Pancreas (tissue), 10 donors: ENCODE results near the gene MAGI1. TPM values are rescaled to one million over a fixed set of nuclear protein-coding genes. Genes with fewer than 3 reads are reported as not detected.

Experiments used
- ATAC-seq, 4 donors: fragments of 200-7000 bp; cut with Tn5 transposase; one replicate each; pipeline versions ENCODE4 v1.8.0 to v1.9.1; 2020; ENCODE audit warnings: mild to moderate bottlenecking in 4 of 4, moderate library complexity in 4 of 4
- DNase-seq, 6 donors: peaks; one replicate each; pipeline ENCODE4 v3.0.0-alpha.2; 2020
- FAIRE-seq: peaks from 2 replicates; lab custom pipeline; 2012; peaks lifted over from hg19 to GRCh38; lab: Jason Lieb, UNC
- H3K27ac ChIP-seq, 4 donors: fragments of 200-600 bp; sonication (generic); 1 replicate in 3 of 4; 2 replicates in 1 of 4; pipeline versions ENCODE4 v1.5.0 to v1.8.0; 2020
- H3K27me3 ChIP-seq, 4 donors: fragments of 200-600 bp; one replicate each; pipeline ENCODE4 v1.8.0; 2021
- H3K36me3 ChIP-seq, 3 donors: fragments of 200-600 bp; sonication (generic) in 1 of 3; one replicate each; pipeline versions ENCODE4 v1.5.0 to v1.8.0; 2020 to 2021
- H3K4me1 ChIP-seq, 3 donors: fragments of 200-600 bp; one replicate each; pipeline ENCODE4 v1.8.0; 2021
- H3K4me3 ChIP-seq, 4 donors: fragments of 200-600 bp; sonication (generic) in 2 of 4; one replicate each; pipeline versions ENCODE4 v1.5.0 to v1.8.0; 2020 to 2021
- H3K9me3 ChIP-seq, 4 donors: fragments of 200-600 bp; one replicate each; pipeline ENCODE4 v1.8.0; 2021
- WGBS, 2 donors: extraction: QIAGEN DNeasy Blood & Tissue Kit; methylation state at CpG; one replicate each; pipeline ENCODE4 v1.1.7; 2013; 5-methylcytosine and 5-hydroxymethylcytosine counted together
- intact Hi-C, 3 donors: fragments of 100-400 bp; cut with DNase I; formaldehyde crosslinking; loops; one replicate each; pipeline versions ENCODE4 v1.11.1 to v1.14.2; 2022
- polyA plus RNA-seq, 2 donors: library from polyadenylated mRNA; stranded (reverse); fragments of 200-250 nt; gene quantifications; one replicate each; pipeline ENCODE4 v1.2.3, GENCODE V29; 2013
- total RNA-seq, 6 donors: library from RNA; stranded (reverse); fragmentation: NEBNext Ultra II Directional in 4 of 6; extraction: Animal tissue kit (Norgen Biotek cat#: 25700) in 4 of 6; gene quantifications; one replicate each; pipeline versions ENCODE4 v1.2.1 to v1.2.4, GENCODE V29; 2021 to 2023
- TF ChIP-seq, protein P1 (sequence below), 4 donors: fragments of 200-600 bp; sonication (generic) in 3 of 4; IDR thresholded peaks; one replicate each; pipeline versions ENCODE4 v1.5.0 to v1.8.0; 2021; ENCODE audit warnings: antibody characterized with exemption in 4 of 4
- donor health status: healthy with polysubstance abuse.
- donor health status: DM: no; HTN: no; CAD: no; lungs with moderate emphysema.
- donor health status: DM: no; HTN: no; CAD: no.
- donor health status: control.
- donor health status: control.
- donor health status: Bipolar disorder and iron deficiency.
- donor health status: DM: yes; HTN: yes; CAD: no.
- donor health status: DM: no; HTN: no; CAD: no.
- donor health status: DM: no; HTN: no; CAD: no.
- donor health status: DM: yes; HTN: yes; CAD: no.

MAGI1 gene
- total and polyA plus RNA-seq, 8 donors: 19.7 to 45.1 (median 28.0) TPM

DNA sequence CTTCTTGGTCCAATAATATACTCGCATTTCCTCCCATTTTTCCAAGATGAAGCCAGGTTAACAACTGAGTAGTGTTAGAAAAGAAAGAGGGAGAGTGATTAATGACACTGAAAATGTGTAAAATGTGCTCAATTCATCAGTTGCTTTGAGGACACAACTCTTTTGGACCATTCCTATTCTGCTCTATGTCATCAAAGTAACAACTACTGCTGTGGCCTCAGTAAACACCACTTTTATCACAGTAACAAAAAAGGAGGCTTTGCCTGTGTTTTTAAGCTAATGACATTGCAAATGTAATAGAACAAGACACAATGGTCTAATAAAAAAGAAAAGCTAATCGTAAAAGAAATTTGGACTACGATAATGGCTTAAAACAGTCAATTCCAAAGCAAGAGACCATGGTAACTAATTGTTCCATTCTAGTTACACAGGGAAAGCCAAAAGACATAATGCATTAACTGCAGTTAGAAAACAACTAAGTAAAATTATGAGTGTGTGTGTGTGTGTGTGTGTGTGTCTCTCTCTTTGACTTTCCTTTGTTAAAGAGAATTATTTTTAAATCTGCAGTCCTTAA, 221.1 kb downstream of the MAGI1 start:
- intact Hi-C loops: no loop called here
- TF ChIP-seq, protein P1, sequence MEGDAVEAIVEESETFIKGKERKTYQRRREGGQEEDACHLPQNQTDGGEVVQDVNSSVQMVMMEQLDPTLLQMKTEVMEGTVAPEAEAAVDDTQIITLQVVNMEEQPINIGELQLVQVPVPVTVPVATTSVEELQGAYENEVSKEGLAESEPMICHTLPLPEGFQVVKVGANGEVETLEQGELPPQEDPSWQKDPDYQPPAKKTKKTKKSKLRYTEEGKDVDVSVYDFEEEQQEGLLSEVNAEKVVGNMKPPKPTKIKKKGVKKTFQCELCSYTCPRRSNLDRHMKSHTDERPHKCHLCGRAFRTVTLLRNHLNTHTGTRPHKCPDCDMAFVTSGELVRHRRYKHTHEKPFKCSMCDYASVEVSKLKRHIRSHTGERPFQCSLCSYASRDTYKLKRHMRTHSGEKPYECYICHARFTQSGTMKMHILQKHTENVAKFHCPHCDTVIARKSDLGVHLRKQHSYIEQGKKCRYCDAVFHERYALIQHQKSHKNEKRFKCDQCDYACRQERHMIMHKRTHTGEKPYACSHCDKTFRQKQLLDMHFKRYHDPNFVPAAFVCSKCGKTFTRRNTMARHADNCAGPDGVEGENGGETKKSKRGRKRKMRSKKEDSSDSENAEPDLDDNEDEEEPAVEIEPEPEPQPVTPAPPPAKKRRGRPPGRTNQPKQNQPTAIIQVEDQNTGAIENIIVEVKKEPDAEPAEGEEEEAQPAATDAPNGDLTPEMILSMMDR (IDR thresholded peaks at IDR 0.05): no peak
- DNase-seq: no peak
- H3K36me3 ChIP-seq: no peaks in the 10 kb centered on the region
- H3K4me3 ChIP-seq: no peak overlapping the region
- no peak overlapping the region for H3K27ac ChIP-seq
- WGBS, 2 donors: 88 to 89% methylated on average over 3 of the region's 3 CpGs
- no peaks in the 10 kb centered on the region for H3K27me3 ChIP-seq
- peaks cover 0 to 10% (median 4%) of the 10 kb centered on the region in 3 donors for H3K4me1 ChIP-seq
- no peak for FAIRE-seq
- no peak for ATAC-seq
- H3K9me3 ChIP-seq: no peaks in the 10 kb centered on the region

DNA sequence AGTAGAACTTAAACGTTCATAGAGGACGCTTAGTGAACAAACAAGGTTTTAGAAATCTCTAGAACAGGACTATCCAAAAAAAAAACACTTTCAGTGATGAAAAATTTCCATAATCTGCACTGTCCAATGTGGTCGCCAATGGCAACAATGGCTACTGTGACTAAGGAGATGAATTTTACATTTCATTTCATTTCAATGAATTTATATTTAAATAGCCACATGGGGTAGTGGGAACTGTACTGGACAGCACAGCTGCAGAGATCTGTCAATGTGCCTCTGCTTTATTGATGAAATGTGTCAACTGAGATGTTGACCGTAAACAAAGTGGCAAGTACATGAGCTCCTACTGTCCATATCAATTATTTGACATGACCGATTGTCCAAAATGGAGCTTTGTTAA, 222.5 kb downstream of the MAGI1 start:
- WGBS, 2 donors: 88 to 90% methylated on average over 5 of the region's 5 CpGs
- Histone ChIP-seq H3K36me3 (no peaks in the 10 kb centered on the region), H3K27ac (no peak overlapping the region), H3K9me3 (no peaks in the 10 kb centered on the region), H3K4me3 (no peak overlapping the region), H3K27me3 (no peaks in the 10 kb centered on the region), H3K4me1 (peaks cover 0 to 10% (median 4%) of the 10 kb centered on the region in 3 donors)
- DNase-seq: no peak
- TF ChIP-seq, protein P1 (IDR thresholded peaks at IDR 0.05): no peak
- intact Hi-C loops: no loop called here
- no peak for ATAC-seq
- no peak for FAIRE-seq

DNA sequence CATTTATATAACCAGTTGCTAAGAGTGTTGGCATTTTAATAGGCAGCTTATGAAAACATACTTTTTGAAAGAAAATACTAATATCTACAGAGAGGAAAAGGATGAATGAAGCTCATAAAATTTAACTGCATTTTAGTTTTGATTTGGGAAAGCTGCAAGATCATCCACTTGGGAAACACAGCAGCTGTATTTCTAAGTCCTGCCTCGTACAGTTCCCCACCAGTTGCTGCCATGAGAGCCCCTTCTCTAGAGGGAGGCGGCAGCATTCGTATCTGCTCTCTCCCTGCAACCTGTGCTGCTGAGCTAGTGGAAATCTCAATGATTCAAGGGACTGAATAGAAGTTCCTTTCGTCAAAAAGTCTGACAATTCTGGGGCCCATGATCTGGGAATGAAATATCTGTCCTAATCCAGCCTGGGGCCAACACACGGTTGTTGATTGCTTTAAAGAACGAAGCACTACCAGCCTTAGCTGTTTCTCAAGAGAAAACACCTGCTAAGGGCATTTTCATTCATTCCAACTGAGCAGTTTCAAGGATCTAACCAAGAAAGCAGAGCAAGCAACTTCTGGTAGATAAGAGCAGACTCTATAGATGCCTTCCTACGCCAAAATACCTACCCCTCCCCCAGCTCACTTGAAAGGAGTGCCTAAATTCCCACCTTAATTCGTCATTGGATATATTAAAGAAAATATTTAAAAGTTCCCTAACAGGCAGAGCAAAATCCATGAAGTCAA, 223.7 kb downstream of the MAGI1 start:
- WGBS, 2 donors: 81 to 85% methylated on average over 8 of the region's 8 CpGs
- Histone ChIP-seq H3K36me3 (no peaks in the 10 kb centered on the region), H3K4me3 (no peak overlapping the region), H3K27ac (no peak overlapping the region), H3K4me1 (peaks cover 0 to 8% (median 4%) of the 10 kb centered on the region in 3 donors), H3K27me3 (no peaks in the 10 kb centered on the region), H3K9me3 (no peaks in the 10 kb centered on the region)
- ATAC-seq: no peak
- FAIRE-seq: no peak
- intact Hi-C loops: no loop called here
- DNase-seq: no peak
- TF ChIP-seq, protein P1 (IDR thresholded peaks at IDR 0.05): no peak

DNA sequence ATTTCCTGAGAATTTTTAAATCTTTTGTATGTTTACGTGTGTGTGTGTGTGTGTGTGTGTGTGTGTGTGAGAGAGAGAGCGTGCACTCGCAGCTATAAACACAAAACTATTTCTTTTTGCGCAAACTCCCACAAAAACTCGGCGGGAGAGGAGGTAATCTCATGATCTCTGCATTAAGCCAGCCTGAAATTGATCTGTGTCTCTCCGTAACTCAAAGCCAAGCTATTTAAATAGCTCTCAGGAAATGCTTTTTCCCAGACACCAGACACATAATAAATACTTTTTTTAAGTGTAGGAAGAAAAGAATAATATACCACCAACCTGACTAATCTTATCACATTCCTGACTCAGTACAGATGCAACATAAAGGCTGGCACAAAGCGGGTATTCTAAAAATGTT, 226.8 kb downstream of the MAGI1 start:
- Histone ChIP-seq H3K4me1 (peaks cover 0 to 5% (median 0%) of the 10 kb centered on the region in 3 donors), H3K36me3 (no peaks in the 10 kb centered on the region), H3K27me3 (no peaks in the 10 kb centered on the region), H3K4me3 (no peak overlapping the region), H3K9me3 (no peaks in the 10 kb centered on the region), H3K27ac (no peak overlapping the region)
- TF ChIP-seq, protein P1 (IDR thresholded peaks at IDR 0.05): no peak
- no peak for FAIRE-seq
- ATAC-seq: no peak
- no peak for DNase-seq
- intact Hi-C loops: no loop called here
- 87 to 90% methylated on average over 8 of the region's 8 CpGs for WGBS, 2 donors
